Stimulated activated memory B cell treated with anti-CD40 and anti-IgM and Interleukin-4, amounts not matched to agents 10 μg/mL and 1 μg/mL and 100 μg/mL, for 72 hours (primary cell): ENCODE data around the gene TAF11.
"Not testable (repeated sequence)": the region's sequence is repeated elsewhere in the genome, so short reads cannot be mapped to it uniquely, and the experiment has no call there.

ENCODE experiments used
- ATAC-seq: fragments of 150-1000 bp; cut with Tn5 transposase; 2 replicates; pipeline ENCODE4 v1.10.0; 2021
- H3K27ac Mint-ChIP-seq: one replicate; pipeline ENCODE4 v1.8.0; 2022; ENCODE audit warnings: mild to moderate bottlenecking, mixed read lengths
- H3K27me3 Mint-ChIP-seq: one replicate; pipeline ENCODE4 v1.8.0; 2022; ENCODE audit warnings: mixed read lengths
- H3K36me3 Mint-ChIP-seq: one replicate; pipeline ENCODE4 v1.8.0; 2022; ENCODE audit warnings: mixed read lengths
- H3K4me1 Mint-ChIP-seq: one replicate; pipeline ENCODE4 v1.8.0; 2022; ENCODE audit warnings: mixed read lengths
- H3K4me3 Mint-ChIP-seq: one replicate; pipeline ENCODE4 v1.8.0; 2022; ENCODE audit warnings: mild to moderate bottlenecking, moderate library complexity, mixed read lengths
- H3K9me3 Mint-ChIP-seq: one replicate; pipeline ENCODE4 v1.8.0; 2022; ENCODE audit warnings: mixed read lengths

Gene TAF11

GRCh38 chr6:34860776-34861175 is 27.1 kb downstream of the TAF11 start:
- Mint-ChIP-seq H3K4me3 (no peak overlapping the region), H3K27ac (no peak overlapping the region), H3K27me3 (no peaks in the 10 kb centered on the region), H3K4me1 (no peaks in the 10 kb centered on the region), H3K36me3 (peaks cover 64% of the 10 kb centered on the region), H3K9me3 (no peaks in the 10 kb centered on the region)
- no peak for ATAC-seq

GRCh38 chr6:34859951-34860350 is 27.9 kb downstream of the TAF11 start:
- Mint-ChIP-seq H3K4me3 (no peak overlapping the region), H3K27me3 (no peaks in the 10 kb centered on the region), H3K27ac (no peak overlapping the region), H3K36me3 (peaks cover 64% of the 10 kb centered on the region), H3K9me3 (no peaks in the 10 kb centered on the region), H3K4me1 (no peaks in the 10 kb centered on the region)
- ATAC-seq, result no peak

GRCh38 chr6:34858681-34859080 is 29.2 kb downstream of the TAF11 start:
- H3K27me3 Mint-ChIP-seq, result no peaks in the 10 kb centered on the region
- H3K4me1 Mint-ChIP-seq, result no peaks in the 10 kb centered on the region
- H3K9me3 Mint-ChIP-seq, result no peaks in the 10 kb centered on the region
- no peak for ATAC-seq
- H3K27ac Mint-ChIP-seq, result no peak overlapping the region
- peaks cover 56% of the 10 kb centered on the region for H3K36me3 Mint-ChIP-seq
- no peak overlapping the region for H3K4me3 Mint-ChIP-seq

GRCh38 chr6:34855463-34855862 is 32.4 kb downstream of the TAF11 start:
- no peak overlapping the region for H3K27ac Mint-ChIP-seq
- no peak for ATAC-seq
- no peaks in the 10 kb centered on the region for H3K27me3 Mint-ChIP-seq
- H3K9me3 Mint-ChIP-seq, result no peaks in the 10 kb centered on the region
- no peaks in the 10 kb centered on the region for H3K4me1 Mint-ChIP-seq
- no peak overlapping the region for H3K4me3 Mint-ChIP-seq
- peaks cover 69% of the 10 kb centered on the region for H3K36me3 Mint-ChIP-seq

DNA sequence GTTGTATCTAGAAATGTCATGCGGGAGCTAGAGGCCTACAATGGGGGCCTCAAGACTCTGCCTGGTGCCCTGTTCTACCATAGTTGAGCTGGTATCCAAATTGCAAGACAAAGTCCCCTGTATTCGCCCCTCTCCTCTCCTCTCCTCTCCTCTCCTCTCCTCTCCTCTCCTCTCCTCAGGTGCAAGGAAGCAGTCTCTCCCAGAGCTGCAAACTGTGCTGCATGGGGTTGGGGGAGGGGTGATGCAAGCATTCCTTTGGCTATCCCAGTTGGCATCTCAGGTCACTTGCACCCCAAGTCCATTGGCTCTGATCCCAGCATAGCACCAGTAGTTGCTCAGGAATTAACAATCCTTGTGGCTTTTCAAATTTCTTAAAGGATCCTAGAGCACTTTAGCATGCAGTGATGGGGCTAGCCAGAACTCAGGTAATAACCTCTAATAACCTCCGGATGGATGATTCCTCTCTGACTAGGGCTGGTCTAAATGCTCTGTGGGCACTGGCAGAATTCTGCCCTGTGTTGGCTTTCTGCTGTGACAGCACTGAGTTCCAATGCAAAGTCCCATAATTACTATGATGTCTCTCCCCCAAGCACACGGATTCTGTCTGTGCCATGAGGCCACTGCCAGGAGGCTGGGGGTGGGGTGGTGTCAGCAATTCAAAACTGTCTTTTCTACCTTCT is 35.3 kb downstream of the TAF11 start:
- H3K36me3 Mint-ChIP-seq, result peaks cover 58% of the 10 kb centered on the region

DNA sequence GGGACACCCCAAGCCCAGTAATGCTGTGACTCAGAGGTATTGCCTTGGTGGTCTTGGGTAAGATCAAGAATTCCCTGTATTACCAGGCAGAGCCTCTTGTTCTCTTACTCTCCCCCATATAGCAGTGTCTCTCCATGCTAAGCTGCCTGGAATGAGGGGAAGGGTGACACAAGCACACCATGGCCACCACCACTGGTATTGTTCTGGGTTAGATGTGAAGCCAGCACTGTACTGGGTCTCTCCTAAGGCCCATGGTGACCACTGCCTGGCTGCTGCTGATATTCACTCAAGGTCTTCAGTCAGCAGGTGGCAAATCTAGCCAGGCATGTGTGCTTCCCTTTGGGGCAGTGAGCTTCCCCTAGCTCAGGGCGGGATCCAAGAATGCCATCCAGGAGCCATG is 36.5 kb downstream of the TAF11 start:
- ATAC-seq, result no peak
- no peaks in the 10 kb centered on the region for H3K4me1 Mint-ChIP-seq
- H3K27me3 Mint-ChIP-seq, result no peaks in the 10 kb centered on the region
- H3K36me3 Mint-ChIP-seq, result peaks cover 58% of the 10 kb centered on the region
- H3K4me3 Mint-ChIP-seq, result no peak overlapping the region
- H3K9me3 Mint-ChIP-seq, result no peaks in the 10 kb centered on the region
- no peak overlapping the region for H3K27ac Mint-ChIP-seq

More for the DNA sequence above, 35.3 kb downstream of the TAF11 start:
- Mint-ChIP-seq H3K27me3 (no peaks in the 10 kb centered on the region), H3K9me3 (no peaks in the 10 kb centered on the region), H3K4me3 (no peak overlapping the region), H3K27ac (no peak overlapping the region), H3K4me1 (no peaks in the 10 kb centered on the region)
- ATAC-seq, result no peak

DNA sequence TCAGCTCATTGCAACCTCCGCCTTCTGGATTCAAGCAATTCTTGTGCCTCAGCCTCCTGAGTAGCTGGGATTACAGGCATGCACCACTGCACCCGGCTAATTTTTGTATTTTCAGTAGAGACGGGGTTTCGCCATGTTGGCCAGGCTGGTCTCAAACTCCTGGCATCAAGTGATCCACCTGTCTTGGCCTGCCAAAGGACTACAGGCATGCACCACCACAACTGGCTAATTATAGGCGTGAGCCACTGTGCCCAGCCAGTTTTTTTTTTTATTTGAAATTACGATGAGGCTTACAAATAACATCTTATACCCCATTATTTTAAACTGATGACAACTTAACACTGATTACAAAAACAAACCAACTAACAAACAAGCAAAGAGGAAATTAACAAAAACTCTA is 38.8 kb downstream of the TAF11 start:
- not testable (repeated sequence) for H3K27me3 Mint-ChIP-seq, H3K9me3 Mint-ChIP-seq, H3K27ac Mint-ChIP-seq, H3K4me1 Mint-ChIP-seq, ATAC-seq, H3K4me3 Mint-ChIP-seq
- H3K36me3 Mint-ChIP-seq, result peaks cover 54% of the 10 kb centered on the region

- H3K4me1 Mint-ChIP-seq, result no peaks in the 10 kb centered on the region
- H3K9me3 Mint-ChIP-seq, result no peaks in the 10 kb centered on the region
- H3K36me3 Mint-ChIP-seq, result peaks cover 40% of the 10 kb centered on the region
- ATAC-seq, result no peak
- no peak overlapping the region for H3K27ac Mint-ChIP-seq
- H3K27me3 Mint-ChIP-seq, result no peaks in the 10 kb centered on the region
- no peak overlapping the region for H3K4me3 Mint-ChIP-seq
These were observed 48.0 kb downstream of the TAF11 start for GRCh38 chr6:34839666-34840352.

DNA sequence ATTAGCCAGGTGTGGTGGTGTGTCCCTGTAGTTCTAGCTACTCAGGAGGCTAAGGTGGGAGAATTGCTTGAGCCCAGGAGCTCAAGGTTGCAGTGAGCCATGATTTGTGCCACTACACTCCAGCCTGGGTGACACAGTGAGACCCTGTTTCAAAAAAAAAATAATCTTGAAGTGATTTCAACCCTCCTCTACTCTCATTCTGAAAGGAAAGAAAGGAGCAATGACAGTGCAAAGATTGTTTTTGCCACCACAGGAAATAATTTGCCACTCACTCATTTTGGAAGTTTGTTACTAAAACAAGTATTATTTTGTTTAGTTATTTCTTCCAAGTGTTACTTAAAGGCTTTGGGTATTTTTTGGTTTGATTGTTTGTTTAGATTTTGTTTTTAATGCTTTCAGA is 50.3 kb downstream of the TAF11 start:
- Mint-ChIP-seq H3K9me3 (no peaks in the 10 kb centered on the region), H3K36me3 (peaks cover 56% of the 10 kb centered on the region), H3K4me3 (no peak overlapping the region), H3K27me3 (no peaks in the 10 kb centered on the region), H3K4me1 (no peaks in the 10 kb centered on the region), H3K27ac (no peak overlapping the region)
- no peak for ATAC-seq

DNA sequence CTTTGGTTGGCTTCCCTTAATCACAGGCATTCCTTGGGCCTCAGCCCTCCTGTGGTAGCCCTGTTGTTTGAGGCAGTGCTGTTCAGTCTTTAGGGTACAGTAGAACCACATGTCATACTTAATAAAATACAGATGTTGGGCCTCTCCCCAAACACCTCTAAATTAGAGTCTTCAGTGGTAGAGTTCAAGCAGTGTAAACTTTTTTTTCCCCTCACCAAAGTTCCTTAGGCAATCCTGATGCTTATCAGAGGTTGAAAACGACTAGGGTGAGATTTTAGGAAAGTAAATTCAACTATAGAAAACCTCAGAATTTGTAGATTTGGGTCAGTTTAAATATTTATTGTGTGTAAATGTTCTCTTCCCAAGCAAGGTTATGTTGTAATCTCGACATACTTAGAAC is 51.4 kb downstream of the TAF11 start:
- H3K4me1 Mint-ChIP-seq, result no peaks in the 10 kb centered on the region
- H3K36me3 Mint-ChIP-seq, result peaks cover 61% of the 10 kb centered on the region
- ATAC-seq, result no peak
- no peaks in the 10 kb centered on the region for H3K27me3 Mint-ChIP-seq
- no peak overlapping the region for H3K4me3 Mint-ChIP-seq
- no peak overlapping the region for H3K27ac Mint-ChIP-seq
- no peaks in the 10 kb centered on the region for H3K9me3 Mint-ChIP-seq

- no peak overlapping the region for H3K4me3 Mint-ChIP-seq
- H3K27me3 Mint-ChIP-seq, result no peaks in the 10 kb centered on the region
- H3K36me3 Mint-ChIP-seq, result peaks cover 61% of the 10 kb centered on the region
- ATAC-seq, result no peak
- H3K9me3 Mint-ChIP-seq, result no peaks in the 10 kb centered on the region
- H3K27ac Mint-ChIP-seq, result no peak overlapping the region
- H3K4me1 Mint-ChIP-seq, result no peaks in the 10 kb centered on the region
These were observed 51.8 kb downstream of the TAF11 start for GRCh38 chr6:34836008-34836407.

DNA sequence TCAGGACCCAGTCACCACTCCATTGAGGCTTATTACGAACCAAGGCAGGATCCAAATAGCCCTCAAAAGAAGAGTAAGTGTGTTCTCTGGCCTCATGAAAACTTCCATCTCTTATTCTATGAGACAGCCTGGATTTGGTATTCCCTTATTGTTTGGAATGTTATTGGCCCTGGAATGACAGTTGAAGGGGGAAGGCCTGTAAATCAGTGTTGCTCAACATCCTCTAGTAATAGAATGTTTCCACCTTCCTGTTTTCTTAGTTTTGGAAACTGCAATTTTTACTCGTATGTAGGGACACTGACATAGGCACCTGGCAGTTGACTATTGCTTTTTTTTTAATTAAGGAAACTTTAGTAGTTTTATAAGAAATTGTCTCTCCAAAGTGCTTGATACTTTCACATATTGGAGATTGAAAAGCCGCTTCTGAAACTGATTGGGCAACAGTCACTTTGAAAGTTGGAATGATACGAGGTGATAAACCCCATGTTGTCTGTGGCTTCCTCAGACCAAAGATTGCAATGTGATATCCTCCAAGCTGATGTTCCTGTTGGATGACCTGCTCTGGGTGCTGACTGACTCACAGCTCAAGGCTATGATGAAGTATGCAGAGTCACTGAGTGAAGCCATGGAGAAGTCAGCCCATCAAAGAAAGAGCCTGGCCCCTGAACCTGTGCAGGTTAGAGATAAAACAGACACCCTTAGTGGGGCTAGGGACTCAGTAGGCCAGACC is 52.9 kb downstream of the TAF11 start:
- Mint-ChIP-seq H3K4me1 (no peaks in the 10 kb centered on the region), H3K4me3 (no peak overlapping the region), H3K36me3 (peaks cover 61% of the 10 kb centered on the region), H3K27me3 (no peaks in the 10 kb centered on the region), H3K27ac (no peak overlapping the region), H3K9me3 (no peaks in the 10 kb centered on the region)
- ATAC-seq, result no peak

DNA sequence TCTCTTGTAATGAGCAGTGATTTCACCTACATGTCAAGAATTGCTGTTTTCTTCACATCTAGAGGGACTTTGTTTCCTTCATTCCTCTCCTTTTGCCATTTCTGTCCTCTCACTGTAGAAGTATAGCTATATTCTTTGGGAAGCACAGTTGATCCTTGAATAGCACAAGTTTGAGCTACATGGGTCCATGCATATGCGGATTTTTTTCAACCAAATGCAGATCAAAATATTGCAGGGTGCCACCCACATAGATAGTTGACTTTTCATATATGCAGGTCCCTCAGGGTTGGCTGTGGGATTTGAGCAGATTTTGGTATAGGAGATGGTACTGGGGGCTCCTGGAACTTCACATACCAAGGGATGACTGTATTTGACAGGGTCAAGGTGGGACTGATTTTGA is 54.9 kb downstream of the TAF11 start:
- no peak for ATAC-seq
- no peak overlapping the region for H3K4me3 Mint-ChIP-seq
- no peaks in the 10 kb centered on the region for H3K9me3 Mint-ChIP-seq
- H3K27ac Mint-ChIP-seq, result no peak overlapping the region
- H3K36me3 Mint-ChIP-seq, result peaks cover 49% of the 10 kb centered on the region
- H3K27me3 Mint-ChIP-seq, result no peaks in the 10 kb centered on the region
- H3K4me1 Mint-ChIP-seq, result no peaks in the 10 kb centered on the region

- H3K4me3 Mint-ChIP-seq, result no peak overlapping the region
- peaks cover 38% of the 10 kb centered on the region for H3K36me3 Mint-ChIP-seq
- H3K27me3 Mint-ChIP-seq, result no peaks in the 10 kb centered on the region
- no peaks in the 10 kb centered on the region for H3K9me3 Mint-ChIP-seq
- H3K27ac Mint-ChIP-seq, result no peak overlapping the region
- no peak for ATAC-seq
- H3K4me1 Mint-ChIP-seq, result no peaks in the 10 kb centered on the region
These were observed 58.7 kb downstream of the TAF11 start for GRCh38 chr6:34829137-34829536.
